Measurements from ENCODE around the gene DNM1. TPM values are rescaled to one million over a fixed set of nuclear protein-coding genes. Genes with fewer than 3 reads are reported as not detected.
"Not testable (repeated sequence)": the region's sequence is repeated elsewhere in the genome, so short reads cannot be mapped to it uniquely, and the experiment has no call there.

The DNM1 gene
- total RNA-seq, 1 experiment from 2014 or later, result 2.0 TPM

GRCh38 chr9:128275198-128276007 is 72.2 kb downstream of the DNM1 start, which contains the start of gene GOLGA2:
Gene GOLGA2 (minus strand): TSS chr9:128276007. CDS start chr9:128275976, 31 bp downstream.
- TF ChIP-seq, protein P1, sequence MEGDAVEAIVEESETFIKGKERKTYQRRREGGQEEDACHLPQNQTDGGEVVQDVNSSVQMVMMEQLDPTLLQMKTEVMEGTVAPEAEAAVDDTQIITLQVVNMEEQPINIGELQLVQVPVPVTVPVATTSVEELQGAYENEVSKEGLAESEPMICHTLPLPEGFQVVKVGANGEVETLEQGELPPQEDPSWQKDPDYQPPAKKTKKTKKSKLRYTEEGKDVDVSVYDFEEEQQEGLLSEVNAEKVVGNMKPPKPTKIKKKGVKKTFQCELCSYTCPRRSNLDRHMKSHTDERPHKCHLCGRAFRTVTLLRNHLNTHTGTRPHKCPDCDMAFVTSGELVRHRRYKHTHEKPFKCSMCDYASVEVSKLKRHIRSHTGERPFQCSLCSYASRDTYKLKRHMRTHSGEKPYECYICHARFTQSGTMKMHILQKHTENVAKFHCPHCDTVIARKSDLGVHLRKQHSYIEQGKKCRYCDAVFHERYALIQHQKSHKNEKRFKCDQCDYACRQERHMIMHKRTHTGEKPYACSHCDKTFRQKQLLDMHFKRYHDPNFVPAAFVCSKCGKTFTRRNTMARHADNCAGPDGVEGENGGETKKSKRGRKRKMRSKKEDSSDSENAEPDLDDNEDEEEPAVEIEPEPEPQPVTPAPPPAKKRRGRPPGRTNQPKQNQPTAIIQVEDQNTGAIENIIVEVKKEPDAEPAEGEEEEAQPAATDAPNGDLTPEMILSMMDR (IDR thresholded peaks at IDR 0.05; ENCODE audit: unreplicated experiment), result no peak
- Mint-ChIP-seq H3K9me3 (ENCODE audit: unreplicated experiment) (no peaks in the 10 kb centered on the region), H3K27ac (ENCODE audit: low read depth, unreplicated experiment) (peak within 1 kb of the TSS; percentile 79), H3K36me3 (ENCODE audit: insufficient read depth, unreplicated experiment) (peaks cover 33% of the 10 kb centered on the region), H3K27me3 (ENCODE audit: insufficient read depth, unreplicated experiment) (no peaks in the 10 kb centered on the region), H3K4me3 (ENCODE audit: unreplicated experiment) (peak within 1 kb of the TSS; percentile 92), H3K4me1 (ENCODE audit: insufficient read depth, unreplicated experiment) (peaks cover 18% of the 10 kb centered on the region)
- ChIA-PET POLR2A (interaction anchor here (0.6 to 2.1 kb wide), 16 partner anchors 8 to 827 kb away, joined by 3 to 12 read pairs (median 4); partner anchors contain the start of genes ENDOG and URM1), CTCF (no interaction called here)
- no TSS peak for BruUV-seq (replicated peaks)
- intact Hi-C loops (cut with micrococcal nuclease), result loop anchor here (1.0 kb wide), 1 partner anchor 54 kb away; no protein-coding TSS in a partner anchor
- DNase-seq (ENCODE audit: unreplicated experiment), result no peak

- Mint-ChIP-seq H3K36me3 (ENCODE audit: insufficient read depth, unreplicated experiment) (peaks cover 28% of the 10 kb centered on the region), H3K9me3 (ENCODE audit: unreplicated experiment) (no peaks in the 10 kb centered on the region), H3K27me3 (ENCODE audit: insufficient read depth, unreplicated experiment) (no peaks in the 10 kb centered on the region), H3K4me3 (ENCODE audit: unreplicated experiment) (peak within 1 kb of the TSS; percentile 92), H3K4me1 (ENCODE audit: insufficient read depth, unreplicated experiment) (peaks cover 18% of the 10 kb centered on the region), H3K27ac (ENCODE audit: low read depth, unreplicated experiment) (peak within 1 kb of the TSS; percentile 79)
- intact Hi-C loops (cut with micrococcal nuclease), result loop anchor here (1.0 kb wide), 1 partner anchor 53 kb away; no protein-coding TSS in a partner anchor
- TF ChIP-seq, protein P1 (IDR thresholded peaks at IDR 0.05; ENCODE audit: unreplicated experiment), result no peak
- ChIA-PET CTCF (interaction anchor here (0.6 kb wide), 1 partner anchor 599 kb away, joined by 3 read pairs; no protein-coding TSS in a partner anchor), POLR2A (interaction anchor here (0.6 to 2.1 kb wide), 14 partner anchors 9 to 828 kb away, joined by 3 to 12 read pairs (median 4); partner anchors contain the start of genes ENDOG and URM1)
- DNase-seq (ENCODE audit: unreplicated experiment), result peak; percentile 99
- no TSS peak for BruUV-seq (replicated peaks)
Observed at GRCh38 chr9:128276008-128276573, 72.9 kb downstream of the DNM1 start, which contains the start of gene SWI5. Gene SWI5 (plus strand): TSS chr9:128276276.

DNA sequence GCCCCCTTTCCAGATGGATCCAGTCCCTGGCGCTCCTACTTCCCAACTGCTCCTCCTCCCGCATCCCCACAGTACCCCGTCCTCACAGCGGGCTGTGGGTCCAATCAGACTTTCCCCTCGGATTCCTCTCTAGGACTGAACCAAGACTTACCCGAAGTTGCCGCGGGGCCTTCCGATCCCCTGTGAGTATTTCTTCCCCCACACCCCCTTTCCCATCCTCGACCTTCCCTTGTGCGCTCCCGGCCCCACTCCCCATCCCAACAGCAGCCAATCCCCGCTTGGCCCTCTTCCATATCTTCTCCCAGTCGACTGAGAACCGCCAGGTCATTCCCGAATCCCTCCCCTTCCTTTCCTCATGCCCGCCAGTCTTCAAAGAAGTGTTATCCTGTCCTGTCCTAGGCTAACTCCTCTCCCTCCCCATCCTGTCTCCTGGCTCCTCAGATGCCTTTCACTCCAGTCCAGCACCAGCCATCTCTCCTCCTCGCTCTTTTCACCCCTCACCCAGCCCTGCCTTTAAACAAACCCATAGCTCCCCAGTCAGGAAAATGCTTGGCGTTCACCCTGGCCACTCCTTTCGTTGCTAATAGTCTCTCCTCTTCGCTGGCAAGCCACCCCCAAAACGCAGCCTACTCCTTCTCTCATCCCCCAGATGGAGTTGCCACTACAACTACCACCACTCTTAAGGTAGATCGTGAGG is 73.5 kb downstream of the DNM1 start:
- peaks cover 22% of the 10 kb centered on the region for H3K36me3 Mint-ChIP-seq (ENCODE audit: insufficient read depth, unreplicated experiment)
- DNase-seq (ENCODE audit: unreplicated experiment), result no peak
- peak overlapping the region; percentile 92 for H3K4me3 Mint-ChIP-seq (ENCODE audit: unreplicated experiment)
- ChIA-PET POLR2A (interaction anchor here (0.6 to 2.1 kb wide), 9 partner anchors 10 to 107 kb away, joined by 3 to 12 read pairs (median 5); partner anchors contain the start of gene URM1), CTCF (interaction anchor here (0.6 kb wide), 2 partner anchors 95 to 598 kb away, joined by 3 read pairs; partner anchors contain the start of gene URM1)
- TF ChIP-seq, protein P1 (IDR thresholded peaks at IDR 0.05; ENCODE audit: unreplicated experiment), result no peak
- peak overlapping the region; percentile 79 for H3K27ac Mint-ChIP-seq (ENCODE audit: low read depth, unreplicated experiment)
- H3K9me3 Mint-ChIP-seq (ENCODE audit: unreplicated experiment), result no peaks in the 10 kb centered on the region
- intact Hi-C loops (cut with micrococcal nuclease), result loop anchor here (1.0 kb wide), 1 partner anchor 53 kb away; no protein-coding TSS in a partner anchor
- BruUV-seq (replicated peaks), result TSS peak; percentile 37
- peaks cover 18% of the 10 kb centered on the region for H3K4me1 Mint-ChIP-seq (ENCODE audit: insufficient read depth, unreplicated experiment)
- no peaks in the 10 kb centered on the region for H3K27me3 Mint-ChIP-seq (ENCODE audit: insufficient read depth, unreplicated experiment)

- peaks cover 13% of the 10 kb centered on the region for H3K36me3 Mint-ChIP-seq (ENCODE audit: insufficient read depth, unreplicated experiment)
- H3K27me3 Mint-ChIP-seq (ENCODE audit: insufficient read depth, unreplicated experiment); CTCF ChIA-PET; DNase-seq (ENCODE audit: unreplicated experiment); BruUV-seq (replicated peaks); H3K9me3 Mint-ChIP-seq (ENCODE audit: unreplicated experiment); intact Hi-C loops (cut with micrococcal nuclease); POLR2A ChIA-PET; H3K27ac Mint-ChIP-seq (ENCODE audit: low read depth, unreplicated experiment); H3K4me3 Mint-ChIP-seq (ENCODE audit: unreplicated experiment): not testable (repeated sequence)
- peaks cover 13% of the 10 kb centered on the region for H3K4me1 Mint-ChIP-seq (ENCODE audit: insufficient read depth, unreplicated experiment)
Observed at GRCh38 chr9:128279088-128280073, 76.2 kb downstream of the DNM1 start.
